H1 (cell line): ENCODE results near the gene ABCA9. TPM values are rescaled to one million over a fixed set of nuclear protein-coding genes. Genes with fewer than 3 reads are reported as not detected.
"Not testable (repeated sequence)": the region's sequence is repeated elsewhere in the genome, so short reads cannot be mapped to it uniquely, and the experiment has no call there.

ENCODE experiments used
- CTCF ChIA-PET: fragments of 300-600 bp; sonication (Branson Sonifier 250); formaldehyde crosslinking; loops from one replicate; lab custom pipeline; 2021; ENCODE audit not compliant: partially characterized antibody; lab: Charles Lee
- POLR2A ChIA-PET: fragments of 300-600 bp; sonication (Branson Sonifier 250); formaldehyde crosslinking; loops from one replicate; lab custom pipeline; 2021; ENCODE audit warnings: inconsistent platforms; ENCODE audit not compliant: partially characterized antibody; lab: Charles Lee
- DNase-seq, 2 experiments: peaks; one replicate each; pipeline versions ENCODE4 v3.0.0 to v3.0.0-alpha.2; 2010 to 2022; ENCODE audit warnings: low spot score in 2 of 2, low read depth in 1 of 2, mixed read lengths in 1 of 2
- FAIRE-seq: peaks from 2 replicates; lab custom pipeline; 2011; peaks lifted over from hg19 to GRCh38; lab: Jason Lieb, UNC
- H2AFZ ChIP-seq: 2 replicates; pipeline ENCODE4 v1.8.1; 2012; ENCODE audit warnings: low read length, inconsistent platforms
- H2AK5ac ChIP-seq: 2 replicates; pipeline ENCODE4 v1.6.1; 2013; ENCODE audit warnings: low read depth, low read length
- H2BK120ac ChIP-seq: replicated peaks from 2 replicates; pipeline ENCODE3; 2013; ENCODE audit warnings: low read depth, low read length, inconsistent platforms
- H2BK12ac ChIP-seq: 2 replicates; pipeline ENCODE4 v1.6.1; 2013; ENCODE audit warnings: low read depth, low read length
- H2BK15ac ChIP-seq: 2 replicates; pipeline ENCODE4 v1.6.1; 2013; ENCODE audit warnings: low read length
- H2BK20ac ChIP-seq: 2 replicates; pipeline ENCODE4 v1.6.1; 2013; ENCODE audit warnings: low read length
- H2BK5ac ChIP-seq: 2 replicates; pipeline ENCODE4 v1.6.1; 2013; ENCODE audit warnings: low read depth, low read length
- H3K14ac ChIP-seq: 2 replicates; pipeline ENCODE4 v1.6.1; 2013; ENCODE audit warnings: inconsistent platforms; ENCODE audit not compliant: insufficient read length
- H3K18ac ChIP-seq: 2 replicates; pipeline ENCODE4 v1.6.1; 2013; ENCODE audit warnings: low read length; ENCODE audit errors: extremely low read depth
- H3K23ac ChIP-seq: 2 replicates; pipeline ENCODE4 v1.6.1; 2013; ENCODE audit warnings: inconsistent platforms; ENCODE audit not compliant: insufficient read length
- H3K23me2 ChIP-seq: 2 replicates; pipeline ENCODE4 v1.6.1; 2013; ENCODE audit warnings: low read depth, low read length
- H3K27ac ChIP-seq: 2 replicates; pipeline ENCODE4 v1.6.1; 2011; ENCODE audit warnings: low read depth, low read length, inconsistent platforms
- H3K27me3 ChIP-seq, 4 experiments: replicated peaks in 1 of 4; 1 replicate in 1 of 4; 2 replicates in 3 of 4; pipeline versions ENCODE4 v1.6.1 to v1.8.1; 2011 to 2013; ENCODE audit warnings: low read length in 3 of 4, mild to moderate bottlenecking in 3 of 4, inconsistent platforms in 2 of 4, mixed read lengths in 2 of 4, moderate library complexity in 1 of 4; ENCODE audit not compliant: control insufficient read depth in 3 of 4, insufficient read depth in 3 of 4; ENCODE audit errors: extremely low read depth in 1 of 4
- H3K36me3 ChIP-seq, 4 experiments: 2 replicates each; pipeline versions ENCODE4 v1.6.1 to v1.8.1; 2011 to 2013; ENCODE audit warnings: mild to moderate bottlenecking in 4 of 4, low read length in 3 of 4, moderate library complexity in 2 of 4, control low read depth in 1 of 4, inconsistent platforms in 1 of 4; ENCODE audit not compliant: insufficient read depth in 4 of 4, control insufficient read depth in 2 of 4
- H3K4ac ChIP-seq: replicated peaks from 2 replicates; pipeline ENCODE3; 2013; ENCODE audit warnings: low read length, low read depth, mixed read lengths, inconsistent platforms; ENCODE audit not compliant: insufficient read length
- H3K4me1 ChIP-seq, 4 experiments: replicated peaks in 1 of 4; 1 replicate in 1 of 4; 2 replicates in 3 of 4; pipeline versions ENCODE4 v1.6.1 to v1.8.1; 2011 to 2013; ENCODE audit warnings: low read length in 3 of 4, inconsistent platforms in 2 of 4, mixed read lengths in 1 of 4; ENCODE audit not compliant: insufficient read depth in 4 of 4, control insufficient read depth in 3 of 4
- H3K4me2 ChIP-seq, 2 experiments: 2 replicates each; pipeline versions ENCODE4 v1.6.1 to v1.8.1; 2011 to 2013; ENCODE audit warnings: low read depth in 2 of 2, low read length in 2 of 2, control low read depth in 1 of 2, inconsistent platforms in 1 of 2, mild to moderate bottlenecking in 1 of 2; ENCODE audit not compliant: insufficient read depth in 1 of 2
- H3K4me3 ChIP-seq, 4 experiments: fragments of 200-600, 300-600 bp in 1 of 4; sonication (generic), shearing (Covaris generic), sonication (Bioruptor Twin) in 1 of 4; 2 replicates each; pipeline versions ENCODE4 v1.5.1 to v1.8.1; 2011 to 2016; ENCODE audit warnings: low read length in 4 of 4, low read depth in 3 of 4, control low read depth in 2 of 4, inconsistent platforms in 2 of 4, mild to moderate bottlenecking in 2 of 4, mixed read lengths in 1 of 4, moderate library complexity in 1 of 4; ENCODE audit not compliant: insufficient read depth in 2 of 4; ENCODE audit errors: extremely low read depth in 1 of 4
- H3K56ac ChIP-seq: replicated peaks from 2 replicates; pipeline ENCODE3; 2013; ENCODE audit warnings: low read depth, mild to moderate bottlenecking, mixed read lengths, low read length, inconsistent platforms; ENCODE audit not compliant: insufficient read length
- H3K79me1 ChIP-seq: 2 replicates; pipeline ENCODE4 v1.6.1; 2013; ENCODE audit warnings: low read depth, low read length, control low read depth
- H3K79me2 ChIP-seq, 2 experiments: 2 replicates each; pipeline versions ENCODE4 v1.6.1 to v1.8.1; 2012 to 2013; ENCODE audit warnings: low read length in 2 of 2, mild to moderate bottlenecking in 2 of 2, inconsistent platforms in 1 of 2; ENCODE audit not compliant: insufficient read depth in 2 of 2, control insufficient read depth in 1 of 2
- H3K9ac ChIP-seq, 4 experiments: replicated peaks in 1 of 4; 1 replicate in 1 of 4; 2 replicates in 3 of 4; pipeline versions ENCODE4 v1.6.1 to v1.8.1; 2011 to 2013; ENCODE audit warnings: low read depth in 3 of 4, low read length in 3 of 4, control low read depth in 2 of 4, mild to moderate bottlenecking in 2 of 4, moderate library complexity in 2 of 4, inconsistent platforms in 1 of 4; ENCODE audit errors: extremely low read depth in 1 of 4
- H3K9me3 ChIP-seq, 2 experiments: 2 replicates each; pipeline versions ENCODE4 v1.6.1 to v1.8.1; 2012 to 2013; ENCODE audit warnings: mild to moderate bottlenecking in 2 of 2, moderate library complexity in 2 of 2, control low read depth in 1 of 2, inconsistent platforms in 1 of 2, low read depth in 1 of 2, low read length in 1 of 2, mixed read lengths in 1 of 2; ENCODE audit not compliant: insufficient read depth in 2 of 2
- H4K20me1 ChIP-seq, 2 experiments: replicated peaks in 1 of 2; 2 replicates each; pipeline versions ENCODE3 to v1.8.1; 2011 to 2013; ENCODE audit warnings: inconsistent platforms in 2 of 2, low read length in 2 of 2, mild to moderate bottlenecking in 1 of 2; ENCODE audit not compliant: insufficient read depth in 2 of 2, control insufficient read depth in 1 of 2
- H4K5ac ChIP-seq: 2 replicates; pipeline ENCODE4 v1.6.1; 2013; ENCODE audit warnings: low read length, low read depth, mixed read lengths, inconsistent platforms; ENCODE audit not compliant: insufficient read length
- H4K8ac ChIP-seq: 2 replicates; pipeline ENCODE4 v1.8.0; 2013; ENCODE audit warnings: mild to moderate bottlenecking, moderate library complexity, low read length, inconsistent platforms; ENCODE audit not compliant: insufficient read depth; ENCODE audit errors: extremely low read depth
- H4K91ac ChIP-seq: replicated peaks from 2 replicates; pipeline ENCODE3; 2013; ENCODE audit warnings: low read length, mixed read lengths, inconsistent platforms; ENCODE audit not compliant: insufficient read length
- KDM1A ChIP-seq: fragments of 200-600, 300-600 bp; sonication (generic); IDR thresholded peaks from 2 replicates; pipeline ENCODE4 v1.7.1; 2016; ENCODE audit warnings: mild to moderate bottlenecking, low read length, borderline replicate concordance
- WGBS, 2 experiments: shearing (Covaris generic) in 1 of 2; methylation state at CpG; one replicate each; pipeline versions ENCODE4 v1.1.6 to v1.1.7; 2013 to 2015; ENCODE audit warnings: low lambda C conversion rate in 2 of 2, mixed read lengths in 2 of 2, inconsistent platforms in 1 of 2, low coverage in 1 of 2, missing lambda C conversion rate in 1 of 2; ENCODE audit not compliant: insufficient replicate concordance in 2 of 2, insufficient coverage in 1 of 2, insufficient read length in 1 of 2; ENCODE audit errors: extremely low coverage in 1 of 2, missing lambda C conversion rate in 1 of 2; 5-methylcytosine and 5-hydroxymethylcytosine counted together
- polyA plus RNA-seq, 7 experiments: library from polyadenylated mRNA; depleted of rRNA in 3 of 7; stranded (reverse) in 5 of 7; unstranded in 2 of 7; fragments of >200 nt in 5 of 7; fragments of 200-250 nt in 2 of 7; gene quantifications; 1 replicate in 5 of 7; 2 replicates in 1 of 7; 4 replicates in 1 of 7; pipeline versions ENCODE4 v1.2.1 to v1.2.3, GENCODE V29; 2011 to 2013; ENCODE audit warnings: missing spikeins in 2 of 7, mixed read lengths in 2 of 7
- total RNA-seq: library from RNA; stranded (reverse); fragmentation: NEBNext Ultra II Directional; extraction: Animal tissue kit (Norgen Biotek cat#: 25700); gene quantifications from 2 replicates; pipeline ENCODE4 v1.2.1, GENCODE V29; 2021

Gene ABCA9
- total and polyA plus RNA-seq, 2 of the 8 experiments (the other 6 are each of a cell fraction or from before 2014, with no cell fraction given): not detected

- H3K4me2 ChIP-seq, H3K27me3 ChIP-seq, CTCF ChIA-PET, H4K5ac ChIP-seq, DNase-seq, FAIRE-seq, POLR2A ChIA-PET, H3K56ac ChIP-seq, H4K20me1 ChIP-seq, H3K79me1 ChIP-seq, H2BK20ac ChIP-seq, H2BK15ac ChIP-seq, H2BK5ac ChIP-seq, H3K14ac ChIP-seq, H3K4me1 ChIP-seq, H3K23me2 ChIP-seq, H3K79me2 ChIP-seq, H3K4me3 ChIP-seq, H2BK12ac ChIP-seq, H3K27ac ChIP-seq, H4K91ac ChIP-seq, H2BK120ac ChIP-seq, H3K4ac ChIP-seq, H3K36me3 ChIP-seq, H2AK5ac ChIP-seq, H2AFZ ChIP-seq, H3K9me3 ChIP-seq, H4K8ac ChIP-seq, H3K9ac ChIP-seq, H3K18ac ChIP-seq, H3K23ac ChIP-seq: not testable (repeated sequence)
- WGBS, 2 experiments: 82% methylated on average over 2 of the region's 2 CpGs; no CpG with 5 or more reads in 1 of the 2 experiments
- 0 out of 2 replicates have a peak, but pooled peaks have one; percentile 31 for TF ChIP-seq KDM1A
Measured at GRCh38 chr17:68943812-68944182, 116.9 kb downstream of the ABCA9 start.
